PC-3 (cell line): ENCODE results near the gene KDM6B. TPM values are rescaled to one million over a fixed set of nuclear protein-coding genes. Genes with fewer than 3 reads are reported as not detected.
A peak's percentile ranks its signal among the peaks of the same experiment; 100 is the strongest.

Experiments
- ATAC-seq: fragments of 200-7000 bp; cut with Tn5 transposase; 2 replicates; pipeline ENCODE4 v1.9.1; 2020; ENCODE audit warnings: mild to moderate bottlenecking, moderate library complexity
- BruUV-seq: library from RNA; stranded (reverse); fragments of 400-500 nt; replicated peaks from 2 replicates; lab custom pipeline; 2021; lab: Mats Ljungman, UMichigan
- CTCF ChIA-PET: fragments of 300-600 bp; sonication (Branson Sonifier 250); formaldehyde crosslinking; loops from one replicate; lab custom pipeline; 2022; ENCODE audit warnings: antibody characterized with exemption; lab: Charles Lee
- POLR2A ChIA-PET: fragments of 300-600 bp; sonication (Branson Sonifier 250); formaldehyde crosslinking; loops from one replicate; lab custom pipeline; 2022; ENCODE audit warnings: antibody characterized with exemption; ENCODE audit not compliant: unreplicated experiment; lab: Charles Lee
- DNase-seq: peaks from one replicate; pipeline ENCODE4 v3.0.0-alpha.2; 2015
- H2AFZ ChIP-seq: fragments of 300-600 bp; sonication (generic); 2 replicates; pipeline ENCODE4 v1.6.0; 2016; ENCODE audit warnings: antibody characterized with exemption, low read length
- H3F3A ChIP-seq: fragments of 300-600 bp; sonication (generic); one replicate; pipeline ENCODE4 v1.6.0; 2017; ENCODE audit warnings: antibody characterized with exemption, low read length, control low read depth, mild to moderate bottlenecking; ENCODE audit not compliant: unreplicated experiment
- H3K27ac ChIP-seq: fragments of 300-600 bp; sonication (generic); 2 replicates; pipeline ENCODE4 v1.5.1; 2016; ENCODE audit warnings: mild to moderate bottlenecking, low read length
- H3K27me3 ChIP-seq: fragments of 300-600 bp; sonication (generic); 2 replicates; pipeline ENCODE4 v1.6.1; 2016; ENCODE audit warnings: low read length, mixed read lengths
- H3K36me3 ChIP-seq: fragments of 300-600 bp; sonication (generic); 2 replicates; pipeline ENCODE4 v1.6.1; 2016; ENCODE audit warnings: low read depth, mixed run types, low read length, mixed read lengths
- H3K4me1 ChIP-seq: fragments of 300-600 bp; sonication (generic); 2 replicates; pipeline ENCODE4 v1.5.1; 2016; ENCODE audit warnings: low read length; ENCODE audit not compliant: insufficient read depth
- H3K4me2 ChIP-seq: fragments of 300-600 bp; sonication (generic); 2 replicates; pipeline ENCODE4 v1.6.0; 2016; ENCODE audit warnings: low read length
- H3K4me3 ChIP-seq: fragments of 300-600 bp; sonication (generic); 2 replicates; pipeline ENCODE4 v1.5.1; 2016; ENCODE audit warnings: mild to moderate bottlenecking, low read length, mixed read lengths
- H3K79me2 ChIP-seq: fragments of 300-600 bp; sonication (generic); 2 replicates; pipeline ENCODE4 v1.6.1; 2017; ENCODE audit warnings: low read length, mixed read lengths
- H3K9ac ChIP-seq: fragments of 300-600 bp; sonication (generic); 2 replicates; pipeline ENCODE4 v1.6.0; 2016; ENCODE audit warnings: mild to moderate bottlenecking, low read length
- H3K9me2 ChIP-seq: fragments of 300-600 bp; sonication (generic); replicated peaks from 2 replicates; pipeline ENCODE4 v1.6.1; 2016; ENCODE audit warnings: mixed run types, low read length, mixed read lengths
- H3K9me3 ChIP-seq: fragments of 300-600 bp; sonication (generic); 2 replicates; pipeline ENCODE4 v1.6.1; 2016; ENCODE audit warnings: low read length, mixed read lengths
- H4K20me1 ChIP-seq: fragments of 300-600 bp; sonication (generic); 2 replicates; pipeline ENCODE4 v1.6.1; 2016; ENCODE audit warnings: low read length, mixed read lengths
- EZH2 ChIP-seq: fragments of 300-600 bp; sonication (generic); IDR thresholded peaks from one replicate; pipeline ENCODE4 v1.6.1; 2017; ENCODE audit warnings: antibody characterized with exemption, mild to moderate bottlenecking, low read length; ENCODE audit not compliant: unreplicated experiment
- EZH2phosphoT487 ChIP-seq: fragments of 300-600 bp; sonication (generic); IDR thresholded peaks from 2 replicates; pipeline ENCODE4 v1.6.1; 2018; ENCODE audit warnings: mild to moderate bottlenecking, antibody characterized with exemption, low read length, borderline replicate concordance
- intact Hi-C: fragments of 100-400 bp; cut with micrococcal nuclease; formaldehyde crosslinking; loops from 2 replicates; pipeline ENCODE4 v1.9.0; 2023
- total RNA-seq: library from RNA; depleted of rRNA; stranded (reverse); fragments of >200 nt; gene quantifications from 2 replicates; pipeline ENCODE4 v1.2.3, GENCODE V29; 2014
- TF ChIP-seq, protein P1 (sequence below): fragments of 300-600 bp; sonication (generic); conservative IDR thresholded peaks from 2 replicates; pipeline ENCODE4 v1.5.1; 2017; ENCODE audit warnings: antibody characterized with exemption, low read depth, mild to moderate bottlenecking, low read length

KDM6B gene
- total RNA-seq, 1 experiment from 2014 or later = 3.2 TPM

DNA sequence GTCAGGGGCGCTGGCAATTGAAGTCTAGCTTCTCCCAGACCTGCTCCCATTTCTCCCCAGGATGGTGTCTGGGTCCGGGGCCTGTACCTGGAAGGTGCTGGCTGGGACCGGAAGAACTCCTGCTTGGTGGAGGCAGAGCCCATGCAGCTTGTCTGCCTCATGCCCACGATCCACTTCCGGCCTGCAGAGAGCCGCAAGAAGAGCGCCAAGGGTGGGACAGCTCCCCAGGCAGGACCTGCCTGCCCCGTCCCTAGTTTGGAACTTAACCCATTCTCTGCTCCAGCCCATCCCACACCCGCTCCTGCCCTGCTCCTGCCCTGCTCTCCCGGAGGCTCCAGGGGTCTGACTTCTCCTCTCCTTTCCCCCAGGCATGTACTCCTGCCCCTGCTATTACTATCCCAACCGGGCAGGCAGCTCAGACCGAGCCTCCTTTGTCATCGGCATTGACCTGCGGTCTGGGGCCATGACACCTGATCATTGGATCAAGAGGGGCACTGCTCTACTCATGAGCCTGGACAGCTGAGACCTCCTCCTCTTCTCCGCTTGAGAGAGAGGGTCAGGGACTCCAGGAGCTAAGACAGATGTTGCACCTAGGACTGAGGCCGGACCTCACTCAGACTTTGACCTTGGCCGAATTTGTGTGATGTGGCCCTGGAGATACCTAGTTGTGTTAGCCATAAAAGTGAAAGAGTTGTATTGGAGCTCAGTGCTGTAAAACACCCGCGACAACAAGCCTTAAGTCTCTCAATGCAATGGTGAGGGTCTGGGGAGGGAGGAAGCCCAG is 814 bp upstream of the KDM6B start:
- intact Hi-C loops = no loop called here
- Histone ChIP-seq H3K27ac (no peak overlapping the region), H4K20me1 (no peaks in the 10 kb centered on the region), H3K9ac (no peak overlapping the region), H2AFZ (peak overlapping the region; percentile 83; the same call in 1 of the 2 replicates), H3K79me2 (no peaks in the 10 kb centered on the region), H3K9me2 (no peaks in the 10 kb centered on the region), H3K27me3 (no peaks in the 10 kb centered on the region), H3K9me3 (no peaks in the 10 kb centered on the region), H3K4me2 (peak overlapping the region; percentile 85), H3F3A (no peaks in the 10 kb centered on the region), H3K4me3 (peak overlapping the region; percentile 83; the same call in 1 of the 2 replicates), H3K36me3 (no peaks in the 10 kb centered on the region), H3K4me1 (peaks cover 18% of the 10 kb centered on the region)
- TF ChIP-seq EZH2phosphoT487 = no peak
- TF ChIP-seq, protein P1, sequence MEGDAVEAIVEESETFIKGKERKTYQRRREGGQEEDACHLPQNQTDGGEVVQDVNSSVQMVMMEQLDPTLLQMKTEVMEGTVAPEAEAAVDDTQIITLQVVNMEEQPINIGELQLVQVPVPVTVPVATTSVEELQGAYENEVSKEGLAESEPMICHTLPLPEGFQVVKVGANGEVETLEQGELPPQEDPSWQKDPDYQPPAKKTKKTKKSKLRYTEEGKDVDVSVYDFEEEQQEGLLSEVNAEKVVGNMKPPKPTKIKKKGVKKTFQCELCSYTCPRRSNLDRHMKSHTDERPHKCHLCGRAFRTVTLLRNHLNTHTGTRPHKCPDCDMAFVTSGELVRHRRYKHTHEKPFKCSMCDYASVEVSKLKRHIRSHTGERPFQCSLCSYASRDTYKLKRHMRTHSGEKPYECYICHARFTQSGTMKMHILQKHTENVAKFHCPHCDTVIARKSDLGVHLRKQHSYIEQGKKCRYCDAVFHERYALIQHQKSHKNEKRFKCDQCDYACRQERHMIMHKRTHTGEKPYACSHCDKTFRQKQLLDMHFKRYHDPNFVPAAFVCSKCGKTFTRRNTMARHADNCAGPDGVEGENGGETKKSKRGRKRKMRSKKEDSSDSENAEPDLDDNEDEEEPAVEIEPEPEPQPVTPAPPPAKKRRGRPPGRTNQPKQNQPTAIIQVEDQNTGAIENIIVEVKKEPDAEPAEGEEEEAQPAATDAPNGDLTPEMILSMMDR = no peak
- TF ChIP-seq EZH2 = no peak
- no peak for ATAC-seq
- no TSS peak for BruUV-seq
- no peak for DNase-seq
- ChIA-PET POLR2A (interaction anchor here (0.6 kb wide), 1 partner anchor 29 kb away, joined by 4 read pairs; no protein-coding TSS in a partner anchor), CTCF (interaction anchor here (0.6 kb wide), 1 partner anchor 89 kb away, joined by 3 read pairs; no protein-coding TSS in a partner anchor)

DNA sequence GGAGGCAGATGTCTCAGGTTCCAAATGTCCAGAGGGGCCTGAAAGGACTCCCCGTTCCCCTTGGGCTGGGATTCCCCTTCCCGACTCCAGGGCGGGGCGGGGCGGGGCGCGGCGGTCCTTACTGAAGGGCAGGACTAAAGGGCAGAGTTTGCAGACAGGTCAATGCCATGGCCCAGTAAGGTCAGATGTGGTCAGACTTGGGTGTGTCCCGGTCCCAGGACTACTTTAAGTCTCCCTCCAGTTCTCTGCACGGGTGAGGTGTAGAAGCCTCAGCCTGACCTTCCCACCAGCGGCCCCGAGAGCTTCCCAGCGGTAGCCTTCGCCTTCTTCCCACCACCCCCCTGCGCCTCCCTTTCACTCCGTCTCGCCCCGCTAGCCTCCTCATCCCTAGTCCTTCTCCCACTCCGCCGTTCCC is 532 bp downstream of the KDM6B start:
- Histone ChIP-seq H3K4me2 (peak overlapping the region; percentile 85), H2AFZ (peak overlapping the region; percentile 83), H3K4me1 (peaks cover 27% of the 10 kb centered on the region), H3K79me2 (peaks cover 11% of the 10 kb centered on the region), H3K9ac (peak overlapping the region; percentile 44), H3K4me3 (peak overlapping the region; percentile 83), H3K36me3 (no peaks in the 10 kb centered on the region), H3F3A (no peaks in the 10 kb centered on the region), H3K27ac (peak overlapping the region; percentile 60), H3K27me3 (no peaks in the 10 kb centered on the region), H3K9me3 (no peaks in the 10 kb centered on the region), H4K20me1 (no peaks in the 10 kb centered on the region), H3K9me2 (no peaks in the 10 kb centered on the region)
- no peak for TF ChIP-seq EZH2phosphoT487
- TF ChIP-seq, protein P1 = no peak
- no peak for TF ChIP-seq EZH2
- ChIA-PET POLR2A (no interaction called here), CTCF (no interaction called here)
- BruUV-seq = no TSS peak
- DNase-seq (no peak), ATAC-seq (peak; percentile 1)
- intact Hi-C loops = loop anchor here (2.0 kb wide), 1 partner anchor 22 kb away; the partner anchor contains the start of gene NAA38
